ENCODE measurements around the gene C7orf57. TPM values are rescaled to one million over a fixed set of nuclear protein-coding genes. Genes with fewer than 3 reads are reported as not detected.

The C7orf57 gene
- total and polyA plus RNA-seq, 4 donors: 1.6 to 14.5 (median 5.8) TPM

DNA sequence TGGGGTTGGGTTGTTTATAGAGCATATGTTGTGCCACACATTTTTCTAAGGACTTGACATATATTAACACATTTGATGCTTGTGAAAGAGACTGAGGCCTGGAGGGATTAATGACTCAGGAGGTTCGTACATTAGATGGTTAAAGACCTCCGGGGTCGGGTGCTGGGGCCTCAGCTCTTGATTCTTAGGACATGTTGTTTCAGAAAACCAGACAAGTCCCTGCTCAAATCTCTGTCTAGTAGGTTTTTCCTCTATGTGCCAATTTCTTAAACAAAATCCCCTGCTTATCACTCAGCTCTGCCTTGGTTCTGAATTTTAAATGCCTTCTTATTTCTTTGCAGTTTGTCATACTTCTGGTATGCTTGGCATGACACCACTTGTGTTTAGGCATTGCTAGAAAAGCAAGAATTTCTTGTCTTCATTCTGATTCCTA lies 59.5 kb downstream of the C7orf57 start:
- H3K4me1 ChIP-seq (ENCODE audit: control insufficient read depth in 5 of 5, insufficient read depth in 5 of 5, low read length in 5 of 5): peaks cover 0 to 4% (median 0%) of the 10 kb centered on the region in 5 donors

DNA sequence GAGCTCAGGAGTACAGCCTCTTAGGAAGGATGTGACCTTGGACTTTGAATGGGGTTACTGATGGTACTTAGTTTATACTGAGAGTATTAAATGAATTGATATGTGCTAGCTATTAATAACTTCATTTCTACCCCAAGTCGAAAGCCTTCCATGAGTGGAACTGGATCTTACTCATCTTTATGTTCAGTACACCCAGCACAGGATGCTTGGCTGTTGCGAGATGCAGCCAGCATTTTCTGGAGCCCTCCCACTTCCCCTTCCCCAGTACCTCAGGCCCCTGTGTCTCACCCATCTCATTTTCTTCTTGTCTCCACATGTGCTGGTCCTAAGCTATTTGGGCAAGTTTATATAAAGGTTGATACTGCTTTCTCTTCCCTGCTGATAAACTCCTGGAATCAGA lies 60.9 kb downstream of the C7orf57 start:
- peaks cover 0 to 3% (median 3%) of the 10 kb centered on the region in 3 donors for H3K27me3 ChIP-seq (ENCODE audit: control insufficient read depth in 3 of 3, insufficient read depth in 3 of 3, low read length in 2 of 3)
- H3K4me1 ChIP-seq (ENCODE audit: control insufficient read depth in 5 of 5, insufficient read depth in 5 of 5, low read length in 5 of 5): peaks cover 0 to 4% (median 0%) of the 10 kb centered on the region in 5 donors
- no peak overlapping the region for H3K9ac ChIP-seq (ENCODE audit: insufficient read depth in 1 of 2, low read length in 2 of 2)
- ATAC-seq (ENCODE audit: insufficient read depth, low FRiP score) (no peak), DNase-seq (no peak)
- peak overlapping the region in 1 of 2 donors; percentile 4 for H3K27ac ChIP-seq (ENCODE audit: low read depth in 1 of 2, low read length in 1 of 2)
- H3K36me3 ChIP-seq (ENCODE audit: control insufficient read depth in 4 of 4, insufficient read depth in 4 of 4, low read length in 4 of 4): peaks cover 0 to 29% (median 6%) of the 10 kb centered on the region in 4 donors
- no peak overlapping the region for H3K4me3 ChIP-seq
- H3K9me3 ChIP-seq (ENCODE audit: control insufficient read depth in 4 of 4, insufficient read depth in 3 of 4, low read length in 3 of 4): no peaks in the 10 kb centered on the region
- TF ChIP-seq, protein P1, sequence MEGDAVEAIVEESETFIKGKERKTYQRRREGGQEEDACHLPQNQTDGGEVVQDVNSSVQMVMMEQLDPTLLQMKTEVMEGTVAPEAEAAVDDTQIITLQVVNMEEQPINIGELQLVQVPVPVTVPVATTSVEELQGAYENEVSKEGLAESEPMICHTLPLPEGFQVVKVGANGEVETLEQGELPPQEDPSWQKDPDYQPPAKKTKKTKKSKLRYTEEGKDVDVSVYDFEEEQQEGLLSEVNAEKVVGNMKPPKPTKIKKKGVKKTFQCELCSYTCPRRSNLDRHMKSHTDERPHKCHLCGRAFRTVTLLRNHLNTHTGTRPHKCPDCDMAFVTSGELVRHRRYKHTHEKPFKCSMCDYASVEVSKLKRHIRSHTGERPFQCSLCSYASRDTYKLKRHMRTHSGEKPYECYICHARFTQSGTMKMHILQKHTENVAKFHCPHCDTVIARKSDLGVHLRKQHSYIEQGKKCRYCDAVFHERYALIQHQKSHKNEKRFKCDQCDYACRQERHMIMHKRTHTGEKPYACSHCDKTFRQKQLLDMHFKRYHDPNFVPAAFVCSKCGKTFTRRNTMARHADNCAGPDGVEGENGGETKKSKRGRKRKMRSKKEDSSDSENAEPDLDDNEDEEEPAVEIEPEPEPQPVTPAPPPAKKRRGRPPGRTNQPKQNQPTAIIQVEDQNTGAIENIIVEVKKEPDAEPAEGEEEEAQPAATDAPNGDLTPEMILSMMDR (IDR thresholded peaks at IDR 0.05; ENCODE audit: control extremely low read depth, extremely low read depth): no peak
- WGBS, 2 donors: 24 to 53% methylated on average over 2 of the region's 2 CpGs

More for the DNA sequence above, 59.5 kb downstream of the C7orf57 start:
- peak overlapping the region in 1 of 2 donors; percentile 50 for H3K27ac ChIP-seq (ENCODE audit: low read depth in 1 of 2, low read length in 1 of 2)
- H3K27me3 ChIP-seq (ENCODE audit: control insufficient read depth in 3 of 3, insufficient read depth in 3 of 3, low read length in 2 of 3): peaks cover 0 to 7% (median 7%) of the 10 kb centered on the region in 3 donors
- H3K36me3 ChIP-seq (ENCODE audit: control insufficient read depth in 4 of 4, insufficient read depth in 4 of 4, low read length in 4 of 4): peaks cover 0 to 25% (median 6%) of the 10 kb centered on the region in 4 donors
- H3K9me3 ChIP-seq (ENCODE audit: control insufficient read depth in 4 of 4, insufficient read depth in 3 of 4, low read length in 3 of 4): no peaks in the 10 kb centered on the region
- TF ChIP-seq, protein P1 (IDR thresholded peaks at IDR 0.05; ENCODE audit: control extremely low read depth, extremely low read depth): no peak
- 76 to 89% methylated on average over 3 of the region's 3 CpGs for WGBS, 2 donors
- no peak for ATAC-seq (ENCODE audit: insufficient read depth, low FRiP score)
- H3K4me3 ChIP-seq: no peak overlapping the region
- peak in 2 of 3 donors; percentile 32 to 67 for DNase-seq
- H3K9ac ChIP-seq (ENCODE audit: insufficient read depth in 1 of 2, low read length in 2 of 2): no peak overlapping the region

DNA sequence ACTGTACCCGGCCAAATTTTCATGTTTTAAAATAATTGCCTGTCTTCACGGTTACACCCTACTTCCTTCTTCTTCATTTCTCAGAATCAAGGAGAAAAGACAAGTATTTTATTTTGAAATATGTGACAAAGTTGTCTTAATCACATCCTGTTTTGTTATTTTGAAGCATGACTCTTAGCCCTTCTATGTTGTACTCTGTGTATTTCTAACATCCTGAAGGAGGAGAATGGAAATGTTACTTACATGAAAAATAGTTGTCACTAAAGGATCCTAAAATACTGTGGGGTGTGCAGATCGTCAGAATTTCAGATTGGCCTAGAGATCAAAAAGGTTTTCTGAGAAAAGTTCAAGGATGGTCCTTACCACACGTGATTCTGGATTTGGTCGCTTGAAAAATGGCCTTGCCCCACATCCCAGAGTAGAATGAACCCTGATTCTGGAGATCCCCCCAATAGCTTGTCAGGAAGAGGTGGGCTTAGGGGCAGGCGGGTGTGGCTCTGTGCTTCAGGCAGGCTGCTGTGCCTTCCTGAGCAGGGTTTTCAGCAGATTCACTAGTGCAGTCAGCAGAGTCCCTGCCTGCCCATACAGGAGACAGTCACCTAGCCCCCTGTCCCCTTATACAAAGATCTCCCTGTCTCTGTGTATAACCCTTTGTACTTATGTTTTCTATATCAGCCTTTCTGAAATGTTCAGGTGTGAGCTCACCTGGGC lies 62.3 kb downstream of the C7orf57 start:
- TF ChIP-seq, protein P1 (IDR thresholded peaks at IDR 0.05; ENCODE audit: control extremely low read depth, extremely low read depth): no peak
- H3K4me1 ChIP-seq (ENCODE audit: control insufficient read depth in 5 of 5, insufficient read depth in 5 of 5, low read length in 5 of 5): peaks cover 0 to 4% (median 0%) of the 10 kb centered on the region in 5 donors
- peak; percentile 36 for ATAC-seq (ENCODE audit: insufficient read depth, low FRiP score)

More for the DNA sequence above, 62.3 kb downstream of the C7orf57 start:
- DNase-seq: no peak
- Histone ChIP-seq H3K27me3 (ENCODE audit: control insufficient read depth in 3 of 3, insufficient read depth in 3 of 3, low read length in 2 of 3) (no peaks in the 10 kb centered on the region), H3K36me3 (ENCODE audit: control insufficient read depth in 4 of 4, insufficient read depth in 4 of 4, low read length in 4 of 4) (peaks cover 0 to 42% (median 5%) of the 10 kb centered on the region in 4 donors), H3K4me3 (no peak overlapping the region), H3K9ac (ENCODE audit: insufficient read depth in 1 of 2, low read length in 2 of 2) (no peak overlapping the region), H3K27ac (ENCODE audit: low read depth in 1 of 2, low read length in 1 of 2) (peak overlapping the region in 1 of 2 donors; percentile 75), H3K9me3 (ENCODE audit: control insufficient read depth in 4 of 4, insufficient read depth in 3 of 4, low read length in 3 of 4) (peaks cover 0 to 2% (median 0%) of the 10 kb centered on the region in 4 donors)
- 34 to 51% methylated on average over 6 of the region's 6 CpGs for WGBS, 2 donors

Measured in lung (tissue), 12 donors.